HG02571 (cell line): ENCODE results near the gene PIP5K1C.
"Not testable (repeated sequence)": the region's sequence is repeated elsewhere in the genome, so short reads cannot be mapped to it uniquely, and the experiment has no call there.

Source experiments
- ATAC-seq: cut with Tn5 transposase; IDR thresholded peaks from one replicate; pipeline ENCODE4 v1.9.1; 2021; ENCODE audit warnings: mild to moderate bottlenecking, moderate library complexity; ENCODE audit not compliant: unreplicated experiment

Gene PIP5K1C

DNA sequence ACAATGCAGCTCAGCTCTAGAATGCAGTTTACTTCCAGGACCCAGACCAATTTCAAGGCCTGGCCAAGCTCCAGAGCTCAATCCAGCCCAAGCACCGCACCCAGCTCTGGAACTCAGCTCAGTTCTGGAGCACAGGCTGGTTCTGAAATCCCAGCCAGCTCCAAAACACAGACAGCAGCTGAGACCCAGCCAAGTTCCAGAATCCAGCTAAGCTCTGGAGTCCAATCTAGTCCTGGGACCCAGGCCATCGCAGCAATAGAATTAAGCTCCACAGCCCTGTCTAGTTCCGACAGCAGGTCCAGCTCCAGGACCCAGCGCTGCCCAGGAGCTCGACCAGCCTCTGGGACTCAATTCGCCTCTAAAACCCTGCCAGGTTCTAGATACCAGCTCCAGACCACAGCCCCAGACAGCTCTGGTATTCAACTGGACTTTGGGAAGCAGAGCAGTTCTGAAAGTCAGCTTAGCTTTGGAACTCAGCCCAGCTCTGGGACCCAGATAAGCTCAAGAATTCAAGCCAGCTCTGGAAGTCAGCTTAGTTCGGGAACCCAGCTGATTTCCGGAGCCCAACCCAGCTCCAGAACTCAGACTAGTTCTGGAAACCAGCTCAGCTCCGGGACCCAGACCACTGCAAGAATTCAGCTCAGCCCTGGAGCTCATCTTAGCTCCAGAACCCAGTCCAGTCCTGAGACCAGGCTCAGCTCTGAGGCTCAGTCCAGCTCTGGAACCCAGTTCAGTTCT lies 108.2 kb downstream of the PIP5K1C start:
- ATAC-seq: no peak

DNA sequence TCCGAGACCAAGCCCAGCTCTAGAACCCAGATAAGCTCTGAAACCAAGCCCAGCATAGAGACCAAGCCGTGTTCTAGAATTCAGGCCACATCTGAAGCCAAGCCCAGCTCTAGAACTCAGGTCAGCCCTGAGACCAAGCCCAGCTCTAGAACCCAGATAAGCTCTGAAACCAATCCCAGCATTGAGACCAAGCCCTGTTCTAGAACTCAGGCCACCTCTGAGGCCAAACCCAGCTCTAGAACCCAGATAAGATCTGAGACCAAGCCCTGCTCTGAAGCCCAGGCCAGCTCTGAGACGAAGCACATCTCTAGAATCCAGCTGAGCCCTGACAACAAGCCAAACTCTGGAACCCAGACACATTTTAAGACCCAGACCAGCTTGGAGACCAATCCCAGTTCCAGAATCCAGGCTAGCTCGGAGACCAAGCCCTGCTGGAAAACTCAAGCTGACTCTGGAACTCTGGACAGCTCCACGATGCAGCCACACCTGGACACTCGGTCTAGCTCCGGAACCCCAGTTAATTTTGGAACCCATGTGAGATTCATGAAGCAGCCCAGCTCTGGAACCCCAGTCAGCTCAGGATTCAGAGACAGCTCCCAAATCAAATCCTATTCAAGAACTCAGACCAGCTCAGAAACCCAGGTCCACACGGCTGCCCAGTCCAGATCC lies 109.1 kb downstream of the PIP5K1C start:
- ATAC-seq: no peak

DNA sequence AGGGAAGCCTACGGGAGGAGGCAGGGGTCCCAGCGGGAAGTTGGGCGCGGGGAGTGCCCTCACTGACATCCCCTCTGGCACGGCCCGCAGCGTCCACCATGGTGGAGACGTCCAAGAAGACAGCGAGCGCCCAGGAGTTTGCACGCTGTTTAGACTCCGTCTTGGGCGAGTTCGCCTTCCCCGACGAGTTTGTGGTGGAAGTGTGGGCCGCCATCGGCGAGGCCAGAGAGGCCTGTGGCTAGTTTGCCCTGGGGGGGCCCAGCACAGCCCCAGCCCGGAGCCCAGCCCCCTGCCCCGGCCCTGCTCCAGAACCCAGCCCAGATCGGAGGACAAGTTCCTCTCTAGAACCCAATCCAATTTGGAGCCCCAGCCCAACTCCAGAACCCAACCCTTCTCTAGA lies 110.3 kb downstream of the PIP5K1C start:
- no peak for ATAC-seq

DNA sequence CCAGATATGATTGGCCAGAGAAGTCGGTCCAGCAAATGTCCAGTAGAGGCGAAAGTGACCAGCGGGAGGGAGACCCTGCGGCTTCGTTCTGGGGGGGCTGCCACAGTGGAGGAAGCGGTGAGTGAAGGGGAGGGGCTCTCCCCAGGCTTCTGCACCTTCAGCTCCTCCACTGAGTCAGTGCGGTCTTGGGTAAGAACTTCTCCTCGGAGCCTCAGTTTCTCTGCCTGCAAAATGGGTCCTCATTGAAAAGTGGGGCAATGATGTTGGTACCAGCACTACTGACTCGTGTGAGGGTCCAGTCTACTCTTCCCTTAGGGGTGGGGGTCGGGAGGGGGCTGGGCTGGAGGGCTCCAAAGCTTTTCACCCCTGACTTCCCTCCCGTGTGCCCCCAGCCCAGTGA lies 110.8 kb downstream of the PIP5K1C start:
- ATAC-seq: no peak

DNA sequence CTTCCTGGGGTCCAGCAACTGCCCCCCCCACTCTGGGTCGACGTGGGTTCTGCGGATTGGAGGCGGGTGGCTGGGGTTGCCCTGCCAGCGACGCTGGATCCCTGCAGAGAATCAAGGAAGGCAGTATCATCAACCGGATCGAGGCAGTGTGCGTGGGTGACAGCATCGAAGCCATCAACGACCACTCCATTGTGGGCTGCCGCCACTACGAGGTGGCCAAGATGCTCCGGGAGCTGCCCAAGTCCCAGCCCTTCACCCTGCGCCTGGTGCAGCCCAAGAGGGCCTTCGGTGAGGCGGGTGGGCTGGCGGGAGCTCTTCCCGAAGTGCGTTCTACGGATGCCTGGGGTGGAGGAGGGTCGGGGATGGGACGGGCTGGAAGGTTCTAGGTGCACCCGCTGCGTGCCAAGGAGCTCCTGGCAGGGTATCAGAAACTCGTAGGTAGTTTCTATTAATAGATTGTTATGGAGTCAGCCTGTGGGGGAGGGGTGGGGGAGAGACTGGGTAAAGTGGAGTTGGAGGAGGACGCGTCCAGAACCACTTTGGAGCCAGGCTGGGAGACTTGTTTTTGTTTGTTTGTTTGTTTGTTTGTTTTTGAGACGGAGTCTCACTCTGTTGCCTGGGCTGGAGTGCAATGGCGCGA lies 113.4 kb downstream of the PIP5K1C start:
- ATAC-seq: no peak

DNA sequence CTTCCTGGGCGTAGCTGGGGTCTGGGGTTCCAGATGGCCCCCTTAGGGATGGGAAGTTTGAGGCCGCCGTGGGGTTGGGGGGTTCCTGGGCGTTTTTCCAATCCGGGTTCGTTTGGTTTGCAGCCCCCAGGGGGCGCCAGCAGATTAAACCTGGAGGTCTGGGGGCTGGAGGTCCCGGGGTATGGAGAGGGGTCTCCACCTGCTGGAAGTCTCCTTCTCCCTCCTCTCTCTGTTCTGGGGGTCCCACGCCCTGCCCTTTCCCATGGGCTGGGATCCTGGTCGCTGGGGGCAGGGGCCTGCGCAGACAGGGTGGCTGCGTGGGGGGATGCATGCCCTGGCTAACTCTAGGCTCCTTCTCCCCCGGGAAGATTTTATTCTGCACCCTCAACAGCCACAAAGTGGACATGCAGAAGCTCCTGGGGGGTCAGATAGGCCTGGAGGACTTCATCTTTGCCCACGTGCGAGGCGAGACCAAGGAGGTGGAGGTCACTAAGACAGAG lies 114.1 kb downstream of the PIP5K1C start:
- ATAC-seq: no peak

DNA sequence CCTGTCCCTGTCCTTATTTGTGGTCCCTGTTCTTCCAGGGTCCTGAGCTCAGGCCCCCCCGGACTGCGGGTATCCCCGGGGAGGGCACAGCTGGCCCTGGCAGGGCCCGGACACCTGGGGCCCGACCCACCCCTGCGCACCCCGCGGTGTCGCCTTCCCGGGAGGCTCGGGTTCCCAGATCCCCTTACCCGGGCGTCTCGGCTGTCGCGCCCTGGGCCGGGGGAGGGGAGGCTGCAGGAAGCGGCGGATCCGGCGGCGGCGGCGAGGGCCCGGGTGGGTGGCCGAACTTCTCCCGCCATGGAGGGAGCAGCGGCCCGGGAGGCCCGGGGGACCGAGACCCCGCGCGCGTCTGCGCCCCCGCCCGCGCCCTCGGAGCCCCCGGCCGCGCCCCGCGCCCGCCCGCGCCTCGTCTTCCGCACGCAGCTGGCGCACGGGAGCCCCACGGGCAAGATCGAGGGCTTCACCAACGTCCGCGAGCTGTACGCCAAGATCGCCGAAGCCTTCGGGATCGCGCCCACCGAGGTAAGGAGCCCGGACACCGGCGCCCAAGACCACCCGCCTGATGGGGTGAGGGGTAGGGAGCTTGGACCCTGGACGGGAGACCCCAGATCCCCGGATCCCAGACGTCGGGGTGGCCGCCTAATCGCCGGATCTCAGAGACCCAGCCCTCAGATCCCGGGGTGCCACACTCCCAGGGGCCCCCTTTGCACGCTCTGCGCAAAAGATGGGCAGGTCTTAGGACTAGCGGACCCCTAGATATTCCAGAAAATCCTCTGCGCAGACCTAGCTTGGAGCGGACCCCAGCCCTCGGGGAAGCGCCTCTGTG lies 114.8 kb downstream of the PIP5K1C start, which contains the start of gene GIPC3:
TSS of gene GIPC3 (plus strand) at position 178 of the 826 bp plus-strand sequence. CDS start at position 298, 120 bp downstream.
- ATAC-seq: no peak

DNA sequence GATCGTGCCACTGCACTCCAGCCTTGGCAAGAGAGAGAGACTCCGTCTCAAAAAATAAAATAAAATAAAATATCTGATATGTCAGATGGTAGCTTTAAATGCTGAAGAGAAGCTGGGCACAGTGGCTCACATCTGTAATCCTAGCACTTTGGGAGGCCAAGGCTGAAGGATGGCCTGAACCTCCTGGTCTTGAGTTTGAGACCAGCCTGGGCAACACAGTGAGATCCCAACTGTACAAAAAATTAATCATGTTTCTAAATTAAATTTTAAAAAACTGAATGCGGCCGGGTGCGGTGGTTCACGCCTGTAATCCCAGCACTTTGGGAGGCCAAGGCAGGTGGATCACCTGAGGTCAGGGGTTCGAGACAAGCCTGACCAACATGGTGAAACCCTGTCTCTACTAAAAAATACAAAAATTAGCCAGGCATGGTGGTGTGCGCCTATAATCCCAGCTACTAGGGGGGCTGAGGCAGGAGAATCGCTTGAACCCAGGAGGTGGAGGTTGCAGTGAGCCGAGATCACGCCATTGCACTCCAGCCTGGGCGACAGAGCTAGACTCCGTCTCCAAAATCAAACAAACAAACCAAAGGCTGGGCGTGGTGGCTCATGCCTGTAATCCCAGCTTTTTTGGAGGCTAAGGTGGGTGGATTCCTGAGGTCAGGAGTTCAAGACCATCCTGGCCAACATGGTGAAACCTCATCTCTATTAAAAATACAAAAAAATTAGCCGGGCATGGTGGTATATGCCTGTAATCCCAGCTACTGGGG lies 116.0 kb downstream of the PIP5K1C start:
- ATAC-seq: not testable (repeated sequence)

DNA sequence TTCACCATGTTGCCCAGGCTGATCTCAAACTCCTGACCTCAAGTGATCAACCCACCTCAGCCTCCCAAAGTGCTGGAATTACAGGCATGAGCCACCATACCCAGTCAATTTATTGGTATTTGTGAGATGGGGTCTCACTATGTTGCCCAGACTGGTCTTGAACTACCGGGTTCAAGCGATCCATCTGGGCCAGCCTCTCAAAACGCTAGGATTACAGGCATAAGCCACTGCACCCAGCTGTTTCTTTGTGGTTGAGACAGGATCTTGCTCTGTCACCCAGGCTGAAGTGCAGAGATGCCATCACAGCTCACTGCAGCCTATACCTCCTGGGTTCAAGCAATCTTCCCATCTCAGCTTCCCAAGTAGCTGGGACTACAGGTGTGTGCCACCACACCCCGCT lies 118.5 kb downstream of the PIP5K1C start:
- not testable (repeated sequence) for ATAC-seq
